GM23338 (cell line): Measurements from ENCODE around the gene STRA8. TPM values are rescaled to one million over a fixed set of nuclear protein-coding genes. Genes with fewer than 3 reads are reported as not detected.

Experiments used
- ATAC-seq: fragments of 200-7000 bp; cut with Tn5 transposase; 3 replicates; pipeline ENCODE4 v1.9.1; 2020
- DNase-seq: peaks from one replicate; pipeline ENCODE4 v3.0.0-alpha.2; 2015; ENCODE audit warnings: low spot score
- H2AFZ ChIP-seq: fragments of 200-600 bp; sonication (generic); 2 replicates; pipeline ENCODE4 v1.8.0; 2016; ENCODE audit warnings: antibody characterized with exemption, mild to moderate bottlenecking, moderate library complexity
- H3F3A ChIP-seq: fragments of 200-600 bp; sonication (generic); replicated peaks from 2 replicates; pipeline ENCODE4 v1.8.0; 2017; ENCODE audit warnings: antibody characterized with exemption, mixed run types, low read depth
- H3K27ac ChIP-seq: fragments of 200-600 bp; sonication (generic); 2 replicates; pipeline ENCODE4 v1.6.1; 2016; ENCODE audit warnings: low read depth
- H3K27me3 ChIP-seq: fragments of 200-600 bp; sonication (generic); 2 replicates; pipeline ENCODE4 v1.8.0; 2016; ENCODE audit warnings: mild to moderate bottlenecking, mixed run types, moderate library complexity; ENCODE audit not compliant: insufficient read depth
- H3K36me3 ChIP-seq: fragments of 200-600 bp; sonication (generic); 2 replicates; pipeline ENCODE4 v1.8.0; 2016; ENCODE audit warnings: mild to moderate bottlenecking; ENCODE audit not compliant: insufficient read depth
- H3K4me1 ChIP-seq: fragments of 200-600 bp; sonication (generic); 2 replicates; pipeline ENCODE4 v1.8.0; 2016; ENCODE audit warnings: mild to moderate bottlenecking, moderate library complexity; ENCODE audit not compliant: insufficient read depth
- H3K4me2 ChIP-seq: fragments of 200-600 bp; sonication (generic); 2 replicates; pipeline ENCODE4 v1.7.1; 2017; ENCODE audit warnings: mixed run types
- H3K4me3 ChIP-seq: fragments of 200-600 bp; sonication (generic); 2 replicates; pipeline ENCODE4 v1.6.1; 2016; ENCODE audit warnings: mixed run types
- H3K79me2 ChIP-seq: fragments of 200-600 bp; sonication (generic); replicated peaks from 2 replicates; pipeline ENCODE4 v1.8.0; 2017; ENCODE audit warnings: mild to moderate bottlenecking; ENCODE audit not compliant: insufficient read depth
- H3K9me2 ChIP-seq: fragments of 200-600 bp; sonication (generic); 2 replicates; pipeline ENCODE4 v1.8.0; 2017; ENCODE audit not compliant: insufficient read depth
- H4K20me1 ChIP-seq: fragments of 200-600 bp; sonication (generic); replicated peaks from 2 replicates; pipeline ENCODE4 v1.8.0; 2017; ENCODE audit warnings: mild to moderate bottlenecking; ENCODE audit not compliant: insufficient read depth
- H3K27ac Mint-ChIP-seq: 2 replicates; pipeline ENCODE4 v1.8.0; 2020; ENCODE audit warnings: inconsistent platforms, mild to moderate bottlenecking, moderate library complexity, mixed read lengths
- H3K27me3 Mint-ChIP-seq: 3 replicates; pipeline ENCODE4 v1.8.0; 2022; ENCODE audit warnings: low read depth, mild to moderate bottlenecking, moderate library complexity, mixed read lengths, inconsistent platforms; ENCODE audit not compliant: insufficient read depth, poor library complexity
- H3K36me3 Mint-ChIP-seq: 3 replicates; pipeline ENCODE4 v1.8.0; 2021; ENCODE audit warnings: low read depth, mild to moderate bottlenecking, inconsistent platforms, moderate library complexity, mixed read lengths
- H3K4me1 Mint-ChIP-seq: 3 replicates; pipeline ENCODE4 v1.8.0; 2020; ENCODE audit warnings: mild to moderate bottlenecking, inconsistent platforms, mixed read lengths
- H3K4me3 Mint-ChIP-seq: 3 replicates; pipeline ENCODE4 v1.8.0; 2021; ENCODE audit warnings: moderate library complexity, mild to moderate bottlenecking, inconsistent platforms, mixed read lengths
- H3K9me3 Mint-ChIP-seq: 3 replicates; pipeline ENCODE4 v1.8.0; 2020; ENCODE audit warnings: moderate library complexity, mild to moderate bottlenecking, inconsistent platforms, mixed read lengths
- CREB1 ChIP-seq: fragments of 250-450 bp; sonication (Bioruptor Pico); IDR thresholded peaks from 2 replicates; pipeline ENCODE4 v1.5.0; 2020; ENCODE audit warnings: low read depth, mild to moderate bottlenecking, moderate library complexity
- CTCF ChIP-seq, 2 experiments: fragments of 200-600 bp in 1 of 2; sonication (generic) in 1 of 2; conservative IDR thresholded peaks; 2 replicates each; pipeline versions ENCODE4 v1.5.1 to v1.6.1; 2016 to 2017; ENCODE audit warnings: antibody characterized with exemption in 2 of 2, low read depth in 2 of 2, mild to moderate bottlenecking in 2 of 2, moderate library complexity in 1 of 2
- EZH2 ChIP-seq: fragments of 200-600 bp; sonication (generic); IDR thresholded peaks from one replicate; pipeline ENCODE4 v1.8.0; 2017; ENCODE audit warnings: antibody characterized with exemption, mild to moderate bottlenecking, low read depth; ENCODE audit not compliant: unreplicated experiment
- EZH2phosphoT487 ChIP-seq: fragments of 200-600 bp; sonication (generic); IDR thresholded peaks from one replicate; pipeline ENCODE4 v1.8.1; 2018; ENCODE audit warnings: antibody characterized with exemption; ENCODE audit not compliant: unreplicated experiment
- JUNB ChIP-seq: IDR thresholded peaks from one replicate; pipeline ENCODE4 v1.6.1; 2016; ENCODE audit warnings: antibody characterized with exemption; ENCODE audit not compliant: unreplicated experiment
- POLR2AphosphoS5 ChIP-seq: IDR thresholded peaks from 2 replicates; pipeline ENCODE4 v1.6.1; 2016; ENCODE audit warnings: antibody characterized with exemption, low read depth
- ZNF114 ChIP-seq: fragments of 250-450 bp; sonication (Bioruptor Pico); IDR thresholded peaks from 2 replicates; pipeline ENCODE4 v1.5.0; 2020; ENCODE audit warnings: mild to moderate bottlenecking, moderate library complexity
- ZNF331 ChIP-seq: fragments of 250-450 bp; sonication (Bioruptor Pico); IDR thresholded peaks from 2 replicates; pipeline ENCODE4 v1.5.0; 2020; ENCODE audit warnings: low read depth, mild to moderate bottlenecking, moderate library complexity
- ZNF462 ChIP-seq: fragments of 250-450 bp; sonication (Bioruptor Pico); IDR thresholded peaks from 2 replicates; pipeline ENCODE4 v1.5.0; 2020; ENCODE audit warnings: mild to moderate bottlenecking, moderate library complexity
- polyA plus RNA-seq: library from polyadenylated mRNA; unstranded; fragments of >200 nt; fragmentation: Nextera tagmentation; extraction: Ambion mirVana; gene quantifications from 2 replicates; pipeline ENCODE4 v1.2.1, GENCODE V29; 2016
- total RNA-seq: library from RNA; depleted of rRNA; stranded (reverse); fragments of >200 nt; shearing (Covaris generic); gene quantifications from 2 replicates; pipeline ENCODE4 v1.2.3, GENCODE V29; 2014
- TF ChIP-seq, protein P1 (sequence below): IDR thresholded peaks from 2 replicates; pipeline ENCODE4 v1.6.1; 2016; ENCODE audit warnings: antibody characterized with exemption

The STRA8 gene
- total and polyA plus RNA-seq, 2 experiments from 2014 or later: not detected

- H3K4me3 ChIP-seq: no peak overlapping the region
- Mint-ChIP-seq H3K27ac (no peak overlapping the region), H3K9me3 (no peaks in the 10 kb centered on the region), H3K27me3 (peaks cover 3% of the 10 kb centered on the region), H3K4me3 (no peak overlapping the region), H3K36me3 (peaks cover 23% of the 10 kb centered on the region), H3K4me1 (no peaks in the 10 kb centered on the region)
- H4K20me1 ChIP-seq: no peaks in the 10 kb centered on the region; the same call in 1 of the 2 replicates
- 0 out of 2 replicates have a peak, but pooled peaks cover 1% of the 10 kb centered on the region for H3K36me3 ChIP-seq
- no peaks in the 10 kb centered on the region for H3K9me2 ChIP-seq
- no peak for ATAC-seq
- H3F3A ChIP-seq: no peaks in the 10 kb centered on the region
- no peak overlapping the region for H2AFZ ChIP-seq
- no peak for DNase-seq
- no peak for TF ChIP-seq EZH2
- TF ChIP-seq ZNF331 (CRISPR knock-in tag): no peak
- TF ChIP-seq ZNF114: no peak
- TF ChIP-seq POLR2AphosphoS5: no peak
- TF ChIP-seq CREB1 (CRISPR knock-in tag): no peak
- TF ChIP-seq ZNF462 (CRISPR knock-in tag): no peak
- TF ChIP-seq, protein P1, sequence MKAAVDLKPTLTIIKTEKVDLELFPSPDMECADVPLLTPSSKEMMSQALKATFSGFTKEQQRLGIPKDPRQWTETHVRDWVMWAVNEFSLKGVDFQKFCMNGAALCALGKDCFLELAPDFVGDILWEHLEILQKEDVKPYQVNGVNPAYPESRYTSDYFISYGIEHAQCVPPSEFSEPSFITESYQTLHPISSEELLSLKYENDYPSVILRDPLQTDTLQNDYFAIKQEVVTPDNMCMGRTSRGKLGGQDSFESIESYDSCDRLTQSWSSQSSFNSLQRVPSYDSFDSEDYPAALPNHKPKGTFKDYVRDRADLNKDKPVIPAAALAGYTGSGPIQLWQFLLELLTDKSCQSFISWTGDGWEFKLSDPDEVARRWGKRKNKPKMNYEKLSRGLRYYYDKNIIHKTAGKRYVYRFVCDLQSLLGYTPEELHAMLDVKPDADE: no peak
- TF ChIP-seq EZH2phosphoT487: no peak
- no peak for TF ChIP-seq CTCF (conservative IDR thresholded peaks at IDR 0.05; ENCODE audit: low read depth in 2 of 2)
- no peak for TF ChIP-seq JUNB
- H3K4me2 ChIP-seq: no peak overlapping the region
- H3K4me1 ChIP-seq: no peaks in the 10 kb centered on the region
- no peaks in the 10 kb centered on the region for H3K79me2 ChIP-seq
- no peak overlapping the region for H3K27ac ChIP-seq
- H3K27me3 ChIP-seq: no peaks in the 10 kb centered on the region
These were observed 43.7 kb upstream of the STRA8 start for GRCh38 chr7:135189961-135190360.
